DOHH2 (cell line): ENCODE data around the gene FAR2.

ENCODE experiments used
- CTCF ChIP-seq: fragments of 200-600 bp; sonication (generic); IDR thresholded peaks from one replicate; pipeline ENCODE4 v1.5.1; 2014; ENCODE audit warnings: antibody characterized with exemption, mild to moderate bottlenecking, low read depth, low read length; ENCODE audit not compliant: poor library complexity, severe bottlenecking
- EZH2phosphoT487 ChIP-seq: fragments of 200-600 bp; sonication (generic); IDR thresholded peaks from 2 replicates; pipeline ENCODE4 v1.6.1; 2017; ENCODE audit warnings: borderline replicate concordance, mild to moderate bottlenecking, antibody characterized with exemption, low read length, moderate library complexity, mixed read lengths

GRCh38 chr12:29223426-29223825 lies 74.3 kb downstream of the FAR2 start:
- no peak for TF ChIP-seq CTCF
- no peak for TF ChIP-seq EZH2phosphoT487
